ENCODE data around the gene SH3PXD2A.

SH3PXD2A gene

GRCh38 chr10:103822800-103823199 is 32.6 kb downstream of the SH3PXD2A start:
- H4K8ac ChIP-seq (ENCODE audit: low read depth, low read length), result no peak overlapping the region
- H3K9me3 ChIP-seq (ENCODE audit: insufficient read depth, low read depth, low read length), result no peaks in the 10 kb centered on the region
- H2BK12ac ChIP-seq (ENCODE audit: low read length), result no peak overlapping the region
- no peaks in the 10 kb centered on the region for H3K79me1 ChIP-seq (ENCODE audit: low read length)
- H3K9ac ChIP-seq (ENCODE audit: low read length), result no peak overlapping the region
- H3K79me2 ChIP-seq (ENCODE audit: control insufficient read depth, insufficient read depth, low read length, poor library complexity), result peaks cover 2% of the 10 kb centered on the region
- no peak overlapping the region for H2BK5ac ChIP-seq (ENCODE audit: low read depth, low read length, poor library complexity)
- no peak overlapping the region for H4K91ac ChIP-seq (ENCODE audit: low read depth, low read length)
- no peak overlapping the region for H2AK5ac ChIP-seq (ENCODE audit: low read length)
- WGBS (ENCODE audit: extremely low coverage, insufficient coverage, insufficient read length), result no CpG with 5 or more reads among the region's 3 CpGs
- no peaks in the 10 kb centered on the region for H3K36me3 ChIP-seq (ENCODE audit: control insufficient read depth in 1 of 2, insufficient read depth in 2 of 2, low read length in 2 of 2)
- no peaks in the 10 kb centered on the region for H3K27me3 ChIP-seq (ENCODE audit: insufficient read depth, low read length)
- H3K27ac ChIP-seq (ENCODE audit: low read depth, low read length), result no peak overlapping the region
- no peak overlapping the region for H3K23ac ChIP-seq (ENCODE audit: low read length)
- no peaks in the 10 kb centered on the region for H3K4me1 ChIP-seq (ENCODE audit: control insufficient read depth in 1 of 2, insufficient read depth in 2 of 2, low read length in 2 of 2)
- no peak overlapping the region for H3K4me2 ChIP-seq (ENCODE audit: low read length)
- H3K18ac ChIP-seq (ENCODE audit: low read length), result no peak overlapping the region
- no peak for DNase-seq
- no peak overlapping the region for H3K14ac ChIP-seq (ENCODE audit: low read length)
- H2AFZ ChIP-seq (ENCODE audit: insufficient read depth, low read length, poor library complexity), result no peak overlapping the region
- H3K4ac ChIP-seq (ENCODE audit: low read depth, low read length), result no peak overlapping the region
- no peak overlapping the region for H2BK120ac ChIP-seq (ENCODE audit: insufficient read depth, low read length, poor library complexity)
- H4K12ac ChIP-seq (ENCODE audit: low read depth, low read length), result no peak overlapping the region
- no peak overlapping the region for H3K4me3 ChIP-seq (ENCODE audit: low read depth, low read length)

- Histone ChIP-seq H3K4me1 (ENCODE audit: control insufficient read depth in 1 of 2, insufficient read depth in 2 of 2, low read length in 2 of 2) (no peaks in the 10 kb centered on the region), H3K14ac (ENCODE audit: low read length) (no peak overlapping the region), H3K4me2 (ENCODE audit: low read length) (no peak overlapping the region), H3K36me3 (ENCODE audit: control insufficient read depth in 1 of 2, insufficient read depth in 2 of 2, low read length in 2 of 2) (no peaks in the 10 kb centered on the region), H2BK12ac (ENCODE audit: low read length) (no peak overlapping the region), H3K79me2 (ENCODE audit: control insufficient read depth, insufficient read depth, low read length, poor library complexity) (peaks cover 2% of the 10 kb centered on the region), H3K9me3 (ENCODE audit: insufficient read depth, low read depth, low read length) (no peaks in the 10 kb centered on the region), H3K4ac (ENCODE audit: low read depth, low read length) (no peak overlapping the region), H2BK120ac (ENCODE audit: insufficient read depth, low read length, poor library complexity) (no peak overlapping the region), H4K8ac (ENCODE audit: low read depth, low read length) (no peak overlapping the region), H3K27ac (ENCODE audit: low read depth, low read length) (no peak overlapping the region), H3K4me3 (ENCODE audit: low read depth, low read length) (no peak overlapping the region), H4K91ac (ENCODE audit: low read depth, low read length) (no peak overlapping the region), H2BK5ac (ENCODE audit: low read depth, low read length, poor library complexity) (no peak overlapping the region), H2AFZ (ENCODE audit: insufficient read depth, low read length, poor library complexity) (no peak overlapping the region), H2AK5ac (ENCODE audit: low read length) (no peak overlapping the region), H3K27me3 (ENCODE audit: insufficient read depth, low read length) (no peaks in the 10 kb centered on the region), H3K79me1 (ENCODE audit: low read length) (no peaks in the 10 kb centered on the region), H4K12ac (ENCODE audit: low read depth, low read length) (no peak overlapping the region), H3K9ac (ENCODE audit: low read length) (no peak overlapping the region), H3K18ac (ENCODE audit: low read length) (no peak overlapping the region), H3K23ac (ENCODE audit: low read length) (no peak overlapping the region)
- no CpG with 5 or more reads among the region's 5 CpGs for WGBS (ENCODE audit: extremely low coverage, insufficient coverage, insufficient read length)
- no peak for DNase-seq
These were observed 33.2 kb downstream of the SH3PXD2A start for GRCh38 chr10:103822107-103822716.

GRCh38 chr10:103820101-103821062 is 35.0 kb downstream of the SH3PXD2A start:
- no peak overlapping the region for H3K14ac ChIP-seq (ENCODE audit: low read length)
- no CpG with 5 or more reads among the region's 19 CpGs for WGBS (ENCODE audit: extremely low coverage, insufficient coverage, insufficient read length)
- H2BK5ac ChIP-seq (ENCODE audit: low read depth, low read length, poor library complexity), result no peak overlapping the region
- H3K4me2 ChIP-seq (ENCODE audit: low read length), result no peak overlapping the region
- no peak overlapping the region for H3K27ac ChIP-seq (ENCODE audit: low read depth, low read length)
- no peaks in the 10 kb centered on the region for H3K36me3 ChIP-seq (ENCODE audit: control insufficient read depth in 1 of 2, insufficient read depth in 2 of 2, low read length in 2 of 2)
- H4K12ac ChIP-seq (ENCODE audit: low read depth, low read length), result no peak overlapping the region
- no peaks in the 10 kb centered on the region for H3K27me3 ChIP-seq (ENCODE audit: insufficient read depth, low read length)
- H3K4ac ChIP-seq (ENCODE audit: low read depth, low read length), result no peak overlapping the region
- H4K91ac ChIP-seq (ENCODE audit: low read depth, low read length), result no peak overlapping the region
- no peaks in the 10 kb centered on the region for H3K9me3 ChIP-seq (ENCODE audit: insufficient read depth, low read depth, low read length)
- no peak overlapping the region for H4K8ac ChIP-seq (ENCODE audit: low read depth, low read length)
- H3K9ac ChIP-seq (ENCODE audit: low read length), result no peak overlapping the region
- no peak overlapping the region for H2AFZ ChIP-seq (ENCODE audit: insufficient read depth, low read length, poor library complexity)
- H3K79me2 ChIP-seq (ENCODE audit: control insufficient read depth, insufficient read depth, low read length, poor library complexity), result peaks cover 2% of the 10 kb centered on the region
- H3K4me1 ChIP-seq (ENCODE audit: control insufficient read depth in 1 of 2, insufficient read depth in 2 of 2, low read length in 2 of 2), result no peaks in the 10 kb centered on the region
- H3K4me3 ChIP-seq (ENCODE audit: low read depth, low read length), result no peak overlapping the region
- no peak overlapping the region for H3K23ac ChIP-seq (ENCODE audit: low read length)
- H2AK5ac ChIP-seq (ENCODE audit: low read length), result no peak overlapping the region
- H2BK120ac ChIP-seq (ENCODE audit: insufficient read depth, low read length, poor library complexity), result no peak overlapping the region
- no peak for DNase-seq
- no peaks in the 10 kb centered on the region for H3K79me1 ChIP-seq (ENCODE audit: low read length)
- no peak overlapping the region for H2BK12ac ChIP-seq (ENCODE audit: low read length)
- H3K18ac ChIP-seq (ENCODE audit: low read length), result no peak overlapping the region

GRCh38 chr10:103819493-103819892 is 35.9 kb downstream of the SH3PXD2A start:
- Histone ChIP-seq H3K79me1 (ENCODE audit: low read length) (no peaks in the 10 kb centered on the region), H3K4me3 (ENCODE audit: low read depth, low read length) (no peak overlapping the region), H3K27me3 (ENCODE audit: insufficient read depth, low read length) (no peaks in the 10 kb centered on the region), H2AK5ac (ENCODE audit: low read length) (no peak overlapping the region), H4K12ac (ENCODE audit: low read depth, low read length) (no peak overlapping the region), H3K36me3 (ENCODE audit: control insufficient read depth in 1 of 2, insufficient read depth in 2 of 2, low read length in 2 of 2) (peaks cover 0 to 2% of the 10 kb centered on the region in 2 experiments), H4K91ac (ENCODE audit: low read depth, low read length) (no peak overlapping the region), H4K8ac (ENCODE audit: low read depth, low read length) (no peak overlapping the region), H3K27ac (ENCODE audit: low read depth, low read length) (no peak overlapping the region), H2BK5ac (ENCODE audit: low read depth, low read length, poor library complexity) (no peak overlapping the region), H3K18ac (ENCODE audit: low read length) (no peak overlapping the region), H3K9me3 (ENCODE audit: insufficient read depth, low read depth, low read length) (no peaks in the 10 kb centered on the region), H3K79me2 (ENCODE audit: control insufficient read depth, insufficient read depth, low read length, poor library complexity) (peaks cover 2% of the 10 kb centered on the region), H3K4ac (ENCODE audit: low read depth, low read length) (no peak overlapping the region), H3K14ac (ENCODE audit: low read length) (no peak overlapping the region), H3K4me2 (ENCODE audit: low read length) (no peak overlapping the region), H3K9ac (ENCODE audit: low read length) (no peak overlapping the region), H3K23ac (ENCODE audit: low read length) (no peak overlapping the region), H3K4me1 (ENCODE audit: control insufficient read depth in 1 of 2, insufficient read depth in 2 of 2, low read length in 2 of 2) (no peaks in the 10 kb centered on the region), H2BK120ac (ENCODE audit: insufficient read depth, low read length, poor library complexity) (no peak overlapping the region), H2AFZ (ENCODE audit: insufficient read depth, low read length, poor library complexity) (no peak overlapping the region), H2BK12ac (ENCODE audit: low read length) (no peak overlapping the region)
- no CpG with 5 or more reads among the region's 7 CpGs for WGBS (ENCODE audit: extremely low coverage, insufficient coverage, insufficient read length)
- no peak for DNase-seq

Data from trophoblast cell (in vitro differentiated cells and primary cell).